ES-I3 (cell line): ENCODE measurements around the gene TMTC2.

Experiments used
- H3K36me3 ChIP-seq: 2 replicates; pipeline ENCODE4 v1.6.1; 2013; ENCODE audit warnings: mild to moderate bottlenecking, low read length, control low read depth, moderate library complexity; ENCODE audit not compliant: insufficient read depth
- H3K4me1 ChIP-seq: 2 replicates; pipeline ENCODE4 v1.6.1; 2013; ENCODE audit warnings: mild to moderate bottlenecking, control low read depth, low read length; ENCODE audit not compliant: insufficient read depth
- H3K9ac ChIP-seq: 2 replicates; pipeline ENCODE4 v1.6.1; 2013; ENCODE audit warnings: low read depth, mild to moderate bottlenecking, low read length, moderate library complexity
- H3K9me3 ChIP-seq: 2 replicates; pipeline ENCODE4 v1.6.1; 2013; ENCODE audit warnings: mild to moderate bottlenecking, low read length, moderate library complexity; ENCODE audit not compliant: control insufficient read depth, insufficient read depth

Gene TMTC2

GRCh38 chr12:83183132-83183531 lies 496.4 kb downstream of the TMTC2 start:
- Histone ChIP-seq H3K4me1 (no peaks in the 10 kb centered on the region), H3K36me3 (no peaks in the 10 kb centered on the region), H3K9ac (no peak overlapping the region), H3K9me3 (no peaks in the 10 kb centered on the region)
